ENCODE measurements around the gene GATB. TPM values are rescaled to one million over a fixed set of nuclear protein-coding genes. Genes with fewer than 3 reads are reported as not detected.

The GATB gene
- total and polyA plus RNA-seq, 10 of the 15 experiments (the other 5 are each of a cell fraction or from before 2014, with no cell fraction given), result 20.5 to 37.3 (median 30.5) TPM

GRCh38 chr4:151718984-151719955 is 41.5 kb downstream of the GATB start:
- Histone ChIP-seq H3K4me2 (ENCODE audit: control insufficient read depth, insufficient read depth) (no peak overlapping the region), H3K4me1 (ENCODE audit: control insufficient read depth, insufficient read depth, low read length) (no peaks in the 10 kb centered on the region; the same call in 1 of the 2 replicates), H3K79me2 (ENCODE audit: control insufficient read depth, insufficient read depth, low read length) (no peaks in the 10 kb centered on the region), H4K20me1 (ENCODE audit: control insufficient read depth, insufficient read depth) (no peaks in the 10 kb centered on the region), H3K36me3 (ENCODE audit: control insufficient read depth in 2 of 2, insufficient read depth in 2 of 2, low read length in 1 of 2) (peaks cover 0 to 4% of the 10 kb centered on the region in 2 experiments; a peak in 3 of 4 replicates), H3K27me3 (replicated peaks in 1 of 2; ENCODE audit: control insufficient read depth in 2 of 2, insufficient read depth in 2 of 2, low read length in 1 of 2) (no peaks in the 10 kb centered on the region), H3K9ac (ENCODE audit: control insufficient read depth, insufficient read depth, low read length) (no peak overlapping the region), H3K4me3 (no peak overlapping the region), H3K27ac (ENCODE audit: control insufficient read depth, insufficient read depth) (no peak overlapping the region), H3K9me3 (replicated peaks; ENCODE audit: control insufficient read depth, insufficient read depth, low read length) (no peaks in the 10 kb centered on the region), H2AFZ (ENCODE audit: control insufficient read depth, low read depth, low read length) (no peak overlapping the region)
- ChIA-PET RAD21 (ENCODE audit: unreplicated experiment) (no interaction called here), SMC1A (ENCODE audit: uncharacterized antibody, unreplicated experiment) (interaction anchor here (1.0 to 2.2 kb wide), 3 partner anchors 9 to 164 kb away, joined by 3 to 5 read pairs (median 3); no protein-coding TSS in a partner anchor), POLR2A (no interaction called here), CTCF (no interaction called here)
- no peak for FAIRE-seq
- in situ Hi-C loops (cut with MboI), result no loop called here
- DNase-seq (ENCODE audit: low read depth, low spot score), result no peak
- intact Hi-C loops (cut with micrococcal nuclease; ENCODE audit: unreplicated experiment), result no loop called here
- no peak for ATAC-seq
- BruUV-seq (replicated peaks), result no TSS peak
- 95% methylated on average over 19 of the region's 19 CpGs for WGBS (ENCODE audit: insufficient coverage, insufficient replicate concordance, low lambda C conversion rate, missing lambda C conversion rate)
- TF ChIP-seq ZNF384 (IDR thresholded peaks at IDR 0.05; ENCODE audit: borderline replicate concordance, low read depth, low read length) (no peak), BCL3 (IDR thresholded peaks at IDR 0.05; ENCODE audit: borderline replicate concordance, insufficient read depth, low read depth, low read length, poor library complexity, severe bottlenecking) (peak; percentile 59)

Data from GM12878 (cell line).